Stimulated activated CD4-positive, alpha-beta T cell treated with anti-CD3 and anti-CD28 coated beads, TNF-alpha, amount 100 ng/mL, for 48 hours (primary cell): ENCODE data around the gene PPP1R1A.

Source experiments
- DNase-seq, 3 donors: peaks; one replicate each; pipeline ENCODE4 v3.0.0-alpha.2; 2020; ENCODE audit warnings: low read depth in 3 of 3

Gene PPP1R1A

DNA sequence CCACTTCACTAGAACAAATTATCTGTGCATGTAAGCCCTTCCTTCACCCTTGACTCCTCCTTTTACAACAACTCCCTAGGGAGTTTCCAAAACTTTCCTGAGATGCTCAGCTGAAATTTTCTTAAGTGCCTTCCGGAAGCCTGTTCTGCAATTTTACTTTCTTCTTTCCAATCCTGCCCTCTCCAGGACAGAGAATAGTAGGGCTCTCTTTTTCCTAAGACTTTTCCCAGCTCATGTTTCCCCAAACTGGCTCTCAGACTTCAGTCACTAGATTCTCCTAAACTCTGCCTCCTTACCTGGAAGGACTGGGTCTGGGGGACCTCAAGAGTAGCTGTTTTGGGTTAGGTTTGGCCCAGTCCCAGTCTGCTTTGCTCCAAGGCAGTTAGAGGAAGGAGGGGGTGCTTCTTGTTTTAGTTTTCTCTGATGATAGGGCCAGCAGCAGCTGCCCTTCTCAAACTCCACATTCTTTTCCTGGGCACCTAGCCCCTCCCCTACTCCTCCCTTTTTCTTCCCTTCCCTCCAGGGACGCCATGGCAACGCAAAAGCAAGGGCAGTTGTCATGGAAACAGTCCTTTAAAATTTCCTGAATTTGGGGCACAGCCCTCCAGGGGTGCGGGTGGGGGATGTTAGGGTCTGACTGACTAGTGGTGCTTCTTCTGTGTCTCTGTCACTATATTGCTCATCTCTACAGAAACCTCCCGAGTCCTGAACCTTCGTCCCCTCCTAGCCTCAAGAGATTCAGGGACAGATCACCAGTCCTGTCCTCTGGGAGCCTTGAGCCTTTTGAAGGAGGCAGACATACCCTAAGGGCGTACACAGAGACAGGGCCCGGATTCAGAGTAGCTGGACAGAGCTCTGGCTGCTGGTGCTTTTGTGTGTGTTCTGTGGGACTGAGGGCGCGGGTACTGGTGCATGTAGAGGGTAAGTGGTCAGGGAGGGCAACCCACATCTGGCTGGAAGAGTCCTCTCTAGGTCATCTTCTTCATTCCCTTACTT is 17.0 kb downstream of the PPP1R1A start:
- no peak for DNase-seq

DNA sequence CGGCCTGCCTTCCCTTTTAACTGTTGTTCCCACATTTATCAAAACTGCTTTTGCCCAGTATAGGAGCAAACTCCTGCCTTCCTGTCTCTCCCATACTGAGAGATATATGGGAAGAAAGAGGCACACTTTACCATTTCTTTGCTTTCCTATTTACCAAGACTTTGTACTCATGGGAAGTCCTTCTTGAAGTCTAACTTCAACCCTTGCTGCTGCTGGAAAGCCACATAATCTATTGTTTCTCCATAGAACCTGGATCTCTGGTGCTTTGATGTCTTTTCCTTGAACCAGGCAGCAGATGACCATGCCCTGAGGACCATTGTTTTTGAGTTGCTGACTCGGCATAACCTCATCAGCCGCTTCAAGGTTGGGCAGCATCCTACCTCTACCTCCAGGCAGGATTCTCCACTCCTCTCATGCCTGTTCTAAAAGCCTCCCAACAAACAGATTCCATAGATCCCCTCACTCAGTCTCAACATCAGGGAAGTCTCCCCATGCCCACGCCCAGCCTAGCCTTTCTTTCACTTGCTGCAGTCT is 18.4 kb downstream of the PPP1R1A start:
- no peak for DNase-seq

- DNase-seq, result no peak
These were observed 19.4 kb downstream of the PPP1R1A start for GRCh38 chr12:54569072-54569471.

GRCh38 chr12:54566792-54567191 is 21.7 kb downstream of the PPP1R1A start:
- DNase-seq, result no peak

GRCh38 chr12:54565986-54566544 is 22.4 kb downstream of the PPP1R1A start:
- no peak for DNase-seq

- DNase-seq, result no peak
These were observed 23.0 kb downstream of the PPP1R1A start for GRCh38 chr12:54565310-54565985.

- DNase-seq, result no peak
These were observed 23.7 kb downstream of the PPP1R1A start for GRCh38 chr12:54564768-54565167.

GRCh38 chr12:54563787-54564186 is 24.7 kb downstream of the PPP1R1A start:
- DNase-seq, result no peak

GRCh38 chr12:54562750-54563356 is 25.6 kb downstream of the PPP1R1A start:
- no peak for DNase-seq

DNA sequence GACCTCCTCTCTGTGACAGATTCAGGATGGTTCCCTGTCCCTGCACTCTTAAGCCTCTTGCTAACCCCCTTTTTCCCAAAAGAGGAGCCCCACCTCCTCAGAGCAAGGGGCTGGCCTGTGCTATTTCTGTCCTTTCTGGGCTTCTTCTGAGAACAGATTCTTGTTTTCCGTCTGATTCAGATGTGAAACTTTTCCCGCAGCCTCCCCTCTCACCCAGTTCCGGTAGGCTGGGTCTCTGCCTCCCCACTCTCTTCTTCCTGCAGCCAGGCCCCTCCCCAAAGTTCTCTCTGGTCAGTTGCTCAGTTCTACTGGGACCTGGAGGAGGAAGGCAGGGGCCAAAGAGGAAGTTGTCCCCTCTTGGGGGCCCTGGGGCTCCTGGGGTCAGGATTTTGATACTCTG is 27.3 kb downstream of the PPP1R1A start:
- DNase-seq, result no peak

- DNase-seq, result peak; percentile 74 to 85 (median 81)
These were observed 28.0 kb downstream of the PPP1R1A start for GRCh38 chr12:54560374-54560858.

DNA sequence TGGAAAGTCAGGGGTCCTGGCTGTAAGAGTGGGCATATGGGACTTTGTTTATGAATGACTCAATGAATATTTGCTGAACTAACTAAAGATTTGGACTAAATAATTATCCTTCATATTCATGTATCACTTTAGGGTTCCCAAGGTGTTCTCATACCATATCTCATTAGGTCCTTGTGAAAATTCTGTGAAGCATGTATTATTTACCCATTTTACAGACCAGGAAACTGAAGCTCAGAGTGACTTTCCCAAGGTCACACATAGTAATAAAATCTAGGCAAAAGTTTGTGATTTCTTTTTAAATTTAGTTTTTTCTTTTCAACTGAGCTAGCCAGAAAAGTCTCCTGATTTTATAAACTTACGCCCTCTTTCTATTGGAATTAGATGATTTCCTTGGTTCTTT is 29.7 kb downstream of the PPP1R1A start:
- no peak for DNase-seq

- DNase-seq, result no peak
These were observed 30.1 kb downstream of the PPP1R1A start for GRCh38 chr12:54558311-54558710.

DNA sequence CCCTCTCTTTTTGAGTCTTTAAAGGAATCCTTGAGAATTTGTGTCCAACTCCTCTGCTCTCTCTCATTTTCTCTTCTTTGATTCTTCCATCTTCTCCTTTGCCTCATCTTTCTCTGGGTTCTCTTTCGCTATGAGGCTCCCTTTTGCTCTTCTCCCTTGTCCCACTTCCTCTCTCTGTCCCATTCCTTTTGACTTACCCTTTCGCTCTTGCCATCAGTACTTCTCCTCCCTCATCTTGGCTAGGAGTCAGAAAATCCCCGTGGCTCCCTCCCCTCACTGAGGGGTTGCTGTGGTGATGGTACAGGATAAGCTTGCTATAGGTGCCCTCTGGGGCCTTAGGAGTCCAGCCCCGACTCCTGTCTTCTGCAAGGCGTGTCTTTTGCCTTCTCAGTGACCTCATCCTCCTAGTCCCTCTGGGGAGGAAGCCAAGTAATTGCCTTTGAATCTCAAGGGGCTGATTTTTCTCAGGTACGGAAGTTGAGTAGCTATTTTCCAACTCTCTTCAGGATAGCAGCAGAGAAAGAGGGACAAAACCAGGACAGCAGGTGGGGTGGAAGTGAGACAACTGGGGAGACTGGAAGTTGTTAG is 32.7 kb downstream of the PPP1R1A start:
- no peak for DNase-seq

DNA sequence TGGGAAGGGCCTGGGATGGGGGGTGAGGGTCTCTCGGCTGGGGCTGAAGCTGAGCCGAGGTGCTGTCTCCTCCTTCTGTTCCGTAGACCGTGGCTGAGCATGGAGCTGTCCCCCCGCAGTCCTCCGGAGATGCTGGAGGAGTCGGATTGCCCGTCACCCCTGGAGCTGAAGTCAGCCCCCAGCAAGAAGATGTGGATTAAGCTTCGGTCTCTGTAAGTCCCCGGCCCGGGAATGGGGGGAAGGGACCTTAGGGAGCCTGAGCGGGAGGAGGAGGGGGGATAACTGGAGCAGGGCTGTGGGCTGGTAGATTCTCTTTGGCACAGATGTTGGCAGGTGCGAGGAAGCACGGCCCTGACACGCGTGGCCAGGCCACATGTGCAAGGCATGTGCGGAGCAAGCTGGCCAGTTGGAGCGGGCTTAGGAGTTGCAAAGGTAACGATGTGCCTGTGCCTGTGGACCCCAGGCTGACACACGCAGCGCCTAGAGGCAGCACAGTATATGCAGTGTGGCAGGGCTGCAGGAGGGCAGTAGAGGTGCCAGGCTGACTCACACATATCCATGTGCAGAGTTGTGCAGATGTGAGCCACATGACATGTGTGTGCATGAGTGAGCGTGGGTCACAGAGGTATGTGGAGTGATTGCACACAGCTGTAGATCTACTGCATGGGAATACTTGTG is 38.5 kb downstream of the PPP1R1A start:
- peak in 2 of 3 donors; percentile 12 to 55 for DNase-seq

DNA sequence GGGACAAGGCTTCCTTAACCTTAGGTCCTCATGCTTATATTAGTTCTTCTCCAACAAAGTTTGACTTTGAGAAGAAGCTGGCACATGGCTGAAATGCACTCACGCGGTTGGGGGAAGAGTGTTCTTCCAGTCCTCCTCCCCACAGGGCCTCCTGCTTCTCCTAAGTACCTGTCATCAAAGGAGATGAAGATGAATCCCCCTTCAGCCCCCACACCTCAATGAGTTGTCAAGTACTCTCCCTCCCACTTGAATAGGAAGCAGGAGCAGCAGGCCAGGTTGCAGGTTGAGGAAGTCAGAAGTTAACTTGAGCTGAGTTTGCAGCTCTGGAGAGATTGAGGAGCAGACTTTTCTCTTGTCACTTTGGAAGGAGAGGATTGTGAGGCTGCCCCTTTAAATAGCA is 41.9 kb downstream of the PPP1R1A start:
- DNase-seq, result no peak

DNA sequence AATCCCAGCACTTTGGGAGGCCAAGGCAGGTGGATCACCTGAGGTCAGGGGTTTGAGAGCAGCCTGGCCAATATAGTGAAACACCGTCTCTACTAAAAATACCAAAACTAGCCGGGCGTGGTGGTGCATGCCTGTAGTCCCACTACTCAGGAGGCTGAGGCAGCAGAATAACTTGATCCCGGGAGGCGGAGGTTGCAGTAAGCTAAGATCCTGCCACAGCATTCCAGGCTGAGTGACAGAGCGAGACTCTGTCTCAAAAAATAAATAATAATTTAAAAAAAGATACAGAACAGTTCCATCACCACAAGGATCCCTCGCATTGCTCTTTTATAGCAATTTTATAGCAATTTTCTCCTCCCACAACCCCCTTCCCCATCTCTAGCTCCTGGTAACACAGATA is 43.7 kb downstream of the PPP1R1A start:
- DNase-seq, result no peak

DNA sequence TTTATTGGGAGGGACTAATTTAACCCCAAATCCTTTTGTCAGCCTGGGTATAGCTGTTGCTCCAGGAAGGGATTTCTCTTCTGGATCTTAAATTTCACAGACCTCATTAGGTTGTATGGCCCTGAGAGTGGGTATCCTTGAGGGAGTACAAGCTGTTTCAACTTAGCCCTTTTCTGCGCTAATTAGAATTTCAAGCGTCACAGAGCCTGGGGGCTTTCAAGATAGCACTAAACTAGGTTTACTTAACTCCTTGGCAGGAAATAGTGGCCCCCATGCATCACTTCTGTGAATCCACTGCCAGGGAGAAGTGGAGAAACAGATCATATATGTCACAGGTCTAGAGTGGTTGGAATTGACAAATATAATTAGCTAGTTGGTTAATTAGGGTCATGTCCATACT is 44.9 kb downstream of the PPP1R1A start:
- DNase-seq, result no peak

DNA sequence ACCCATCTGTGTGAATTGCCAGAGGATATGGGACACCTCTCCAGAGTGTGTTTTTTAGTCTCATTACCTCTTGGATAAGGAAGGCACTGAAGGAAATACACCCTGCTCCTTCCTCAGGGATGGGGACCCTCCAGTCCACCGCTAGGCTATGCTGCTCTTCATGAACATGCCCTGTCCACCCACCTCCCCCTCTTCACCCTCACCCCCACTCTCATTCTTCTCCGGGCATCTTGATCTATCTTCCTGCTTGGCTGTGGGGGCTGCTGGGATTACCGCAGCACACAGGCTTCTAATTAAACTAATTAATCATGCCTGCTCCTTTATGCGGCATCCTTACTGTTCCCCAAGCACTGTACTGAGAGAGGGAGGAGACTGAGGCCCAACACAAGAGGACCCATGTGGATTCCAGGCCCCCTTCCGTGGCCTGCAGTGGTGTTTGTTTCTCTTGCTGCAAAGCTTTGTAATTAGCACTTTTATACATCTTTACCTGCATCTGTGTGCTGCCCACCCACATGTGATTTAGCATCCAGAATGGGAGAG is 46.6 kb downstream of the PPP1R1A start:
- DNase-seq, result no peak

- no peak for DNase-seq
These were observed 50.2 kb downstream of the PPP1R1A start for GRCh38 chr12:54538136-54538700.
